ENCODE measurements around the gene KIAA0513.

The KIAA0513 gene

GRCh38 chr16:85054948-85055492 is 27.4 kb downstream of the KIAA0513 start:
- H3K9me3 ChIP-seq (replicated peaks; ENCODE audit: low read length) = no peaks in the 10 kb centered on the region
- peak overlapping the region; percentile 50 for H3K4me3 ChIP-seq (ENCODE audit: low read length)
- peak overlapping the region; percentile 78 for H3K4me2 ChIP-seq (ENCODE audit: low read length)
- peaks cover 33% of the 10 kb centered on the region for H3K4me1 ChIP-seq (ENCODE audit: control insufficient read depth, insufficient read depth, low read length)
- H3K36me3 ChIP-seq (ENCODE audit: insufficient read depth, low read length) = no peaks in the 10 kb centered on the region
- H3K9ac ChIP-seq (ENCODE audit: low read depth, low read length) = peak overlapping the region; percentile 29
- H3K27me3 ChIP-seq (ENCODE audit: control insufficient read depth, insufficient read depth, low read length) = no peaks in the 10 kb centered on the region

GRCh38 chr16:85055493-85056210 is 28.1 kb downstream of the KIAA0513 start:
- Histone ChIP-seq H3K36me3 (ENCODE audit: insufficient read depth, low read length) (no peaks in the 10 kb centered on the region), H3K9me3 (replicated peaks; ENCODE audit: low read length) (no peaks in the 10 kb centered on the region), H3K4me2 (ENCODE audit: low read length) (peak overlapping the region; percentile 78), H3K4me1 (ENCODE audit: control insufficient read depth, insufficient read depth, low read length) (peaks cover 29% of the 10 kb centered on the region), H3K9ac (ENCODE audit: low read depth, low read length) (peak overlapping the region; percentile 29), H3K27me3 (ENCODE audit: control insufficient read depth, insufficient read depth, low read length) (no peaks in the 10 kb centered on the region), H3K4me3 (ENCODE audit: low read length) (peak overlapping the region; percentile 50)

GRCh38 chr16:85056211-85056748 is 28.7 kb downstream of the KIAA0513 start:
- Histone ChIP-seq H3K27me3 (ENCODE audit: control insufficient read depth, insufficient read depth, low read length) (no peaks in the 10 kb centered on the region), H3K9me3 (replicated peaks; ENCODE audit: low read length) (no peaks in the 10 kb centered on the region), H3K4me1 (ENCODE audit: control insufficient read depth, insufficient read depth, low read length) (peaks cover 23% of the 10 kb centered on the region), H3K36me3 (ENCODE audit: insufficient read depth, low read length) (no peaks in the 10 kb centered on the region), H3K9ac (ENCODE audit: low read depth, low read length) (peak overlapping the region; percentile 29), H3K4me2 (ENCODE audit: low read length) (peak overlapping the region; percentile 78), H3K4me3 (ENCODE audit: low read length) (no peak overlapping the region)

- no peak overlapping the region for H3K9ac ChIP-seq (ENCODE audit: low read depth, low read length)
- no peaks in the 10 kb centered on the region for H3K9me3 ChIP-seq (replicated peaks; ENCODE audit: low read length)
- H3K27me3 ChIP-seq (ENCODE audit: control insufficient read depth, insufficient read depth, low read length) = no peaks in the 10 kb centered on the region
- no peaks in the 10 kb centered on the region for H3K36me3 ChIP-seq (ENCODE audit: insufficient read depth, low read length)
- H3K4me2 ChIP-seq (ENCODE audit: low read length) = no peak overlapping the region
- H3K4me1 ChIP-seq (ENCODE audit: control insufficient read depth, insufficient read depth, low read length) = peaks cover 20% of the 10 kb centered on the region
- H3K4me3 ChIP-seq (ENCODE audit: low read length) = no peak overlapping the region
Measured at GRCh38 chr16:85057212-85057889, 29.8 kb downstream of the KIAA0513 start.

GRCh38 chr16:85057948-85058347 is 30.4 kb downstream of the KIAA0513 start:
- no peaks in the 10 kb centered on the region for H3K9me3 ChIP-seq (replicated peaks; ENCODE audit: low read length)
- no peak overlapping the region for H3K4me2 ChIP-seq (ENCODE audit: low read length)
- H3K27me3 ChIP-seq (ENCODE audit: control insufficient read depth, insufficient read depth, low read length) = no peaks in the 10 kb centered on the region
- H3K4me3 ChIP-seq (ENCODE audit: low read length) = no peak overlapping the region
- no peaks in the 10 kb centered on the region for H3K36me3 ChIP-seq (ENCODE audit: insufficient read depth, low read length)
- H3K9ac ChIP-seq (ENCODE audit: low read depth, low read length) = no peak overlapping the region
- peaks cover 19% of the 10 kb centered on the region for H3K4me1 ChIP-seq (ENCODE audit: control insufficient read depth, insufficient read depth, low read length)

GRCh38 chr16:85058909-85059308 is 31.3 kb downstream of the KIAA0513 start:
- Histone ChIP-seq H3K9me3 (replicated peaks; ENCODE audit: low read length) (no peaks in the 10 kb centered on the region), H3K4me1 (ENCODE audit: control insufficient read depth, insufficient read depth, low read length) (peaks cover 19% of the 10 kb centered on the region), H3K4me2 (ENCODE audit: low read length) (no peak overlapping the region), H3K9ac (ENCODE audit: low read depth, low read length) (no peak overlapping the region), H3K27me3 (ENCODE audit: control insufficient read depth, insufficient read depth, low read length) (no peaks in the 10 kb centered on the region), H3K4me3 (ENCODE audit: low read length) (no peak overlapping the region), H3K36me3 (ENCODE audit: insufficient read depth, low read length) (no peaks in the 10 kb centered on the region)

GRCh38 chr16:85061566-85061965 is 34.0 kb downstream of the KIAA0513 start:
- Histone ChIP-seq H3K4me3 (ENCODE audit: low read length) (no peak overlapping the region), H3K36me3 (ENCODE audit: insufficient read depth, low read length) (no peaks in the 10 kb centered on the region), H3K4me2 (ENCODE audit: low read length) (no peak overlapping the region), H3K9me3 (replicated peaks; ENCODE audit: low read length) (no peaks in the 10 kb centered on the region), H3K9ac (ENCODE audit: low read depth, low read length) (no peak overlapping the region), H3K27me3 (ENCODE audit: control insufficient read depth, insufficient read depth, low read length) (no peaks in the 10 kb centered on the region), H3K4me1 (ENCODE audit: control insufficient read depth, insufficient read depth, low read length) (no peaks in the 10 kb centered on the region)

GRCh38 chr16:85062323-85062722 is 34.7 kb downstream of the KIAA0513 start:
- no peaks in the 10 kb centered on the region for H3K4me1 ChIP-seq (ENCODE audit: control insufficient read depth, insufficient read depth, low read length)
- H3K36me3 ChIP-seq (ENCODE audit: insufficient read depth, low read length) = no peaks in the 10 kb centered on the region

GRCh38 chr16:85062845-85063244 is 35.2 kb downstream of the KIAA0513 start:
- Histone ChIP-seq H3K9me3 (replicated peaks; ENCODE audit: low read length) (no peaks in the 10 kb centered on the region), H3K9ac (ENCODE audit: low read depth, low read length) (no peak overlapping the region), H3K4me3 (ENCODE audit: low read length) (no peak overlapping the region), H3K4me2 (ENCODE audit: low read length) (no peak overlapping the region), H3K27me3 (ENCODE audit: control insufficient read depth, insufficient read depth, low read length) (no peaks in the 10 kb centered on the region), H3K4me1 (ENCODE audit: control insufficient read depth, insufficient read depth, low read length) (no peaks in the 10 kb centered on the region), H3K36me3 (ENCODE audit: insufficient read depth, low read length) (no peaks in the 10 kb centered on the region)

More at GRCh38 chr16:85062323-85062722, 34.7 kb downstream of the KIAA0513 start:
- Histone ChIP-seq H3K4me2 (ENCODE audit: low read length) (no peak overlapping the region), H3K27me3 (ENCODE audit: control insufficient read depth, insufficient read depth, low read length) (no peaks in the 10 kb centered on the region), H3K9me3 (replicated peaks; ENCODE audit: low read length) (no peaks in the 10 kb centered on the region), H3K9ac (ENCODE audit: low read depth, low read length) (no peak overlapping the region), H3K4me3 (ENCODE audit: low read length) (no peak overlapping the region)

GRCh38 chr16:85064186-85064585 is 36.6 kb downstream of the KIAA0513 start:
- no peak overlapping the region for H3K9ac ChIP-seq (ENCODE audit: low read depth, low read length)
- H3K4me1 ChIP-seq (ENCODE audit: control insufficient read depth, insufficient read depth, low read length) = no peaks in the 10 kb centered on the region
- no peaks in the 10 kb centered on the region for H3K9me3 ChIP-seq (replicated peaks; ENCODE audit: low read length)
- no peak overlapping the region for H3K4me2 ChIP-seq (ENCODE audit: low read length)
- H3K4me3 ChIP-seq (ENCODE audit: low read length) = no peak overlapping the region
- H3K27me3 ChIP-seq (ENCODE audit: control insufficient read depth, insufficient read depth, low read length) = no peaks in the 10 kb centered on the region
- no peaks in the 10 kb centered on the region for H3K36me3 ChIP-seq (ENCODE audit: insufficient read depth, low read length)

- Histone ChIP-seq H3K36me3 (ENCODE audit: insufficient read depth, low read length) (no peaks in the 10 kb centered on the region), H3K4me3 (ENCODE audit: low read length) (no peak overlapping the region), H3K9ac (ENCODE audit: low read depth, low read length) (no peak overlapping the region), H3K27me3 (ENCODE audit: control insufficient read depth, insufficient read depth, low read length) (no peaks in the 10 kb centered on the region), H3K4me2 (ENCODE audit: low read length) (no peak overlapping the region), H3K9me3 (replicated peaks; ENCODE audit: low read length) (no peaks in the 10 kb centered on the region), H3K4me1 (ENCODE audit: control insufficient read depth, insufficient read depth, low read length) (no peaks in the 10 kb centered on the region)
Measured at GRCh38 chr16:85065099-85065498, 37.5 kb downstream of the KIAA0513 start.

All from skeletal muscle satellite cell (primary cell).